ENCODE measurements around the gene TRAFD1.

The TRAFD1 gene

GRCh38 chr12:112198120-112198733 lies 72.9 kb downstream of the TRAFD1 start:
- peak in 1 of 2 donors; percentile 18 for DNase-seq (ENCODE audit: low read depth in 1 of 2, low spot score in 1 of 2)

- DNase-seq (ENCODE audit: low read depth in 1 of 2, low spot score in 1 of 2) = no peak
Observed at GRCh38 chr12:112199136-112199535, 73.8 kb downstream of the TRAFD1 start.

All from stimulated activated CD4-positive, alpha-beta T cell treated with anti-CD3 and anti-CD28 coated beads, Interleukin-15, amount 100 ng/mL, for 1 hour (primary cell).